ENCODE measurements around the gene CACNA1C. TPM values are rescaled to one million over a fixed set of nuclear protein-coding genes. Genes with fewer than 3 reads are reported as not detected.

CACNA1C gene
- polyA plus RNA-seq, 1 of the 3 experiments (the other 2 are of a cell fraction): 1.5 TPM

DNA sequence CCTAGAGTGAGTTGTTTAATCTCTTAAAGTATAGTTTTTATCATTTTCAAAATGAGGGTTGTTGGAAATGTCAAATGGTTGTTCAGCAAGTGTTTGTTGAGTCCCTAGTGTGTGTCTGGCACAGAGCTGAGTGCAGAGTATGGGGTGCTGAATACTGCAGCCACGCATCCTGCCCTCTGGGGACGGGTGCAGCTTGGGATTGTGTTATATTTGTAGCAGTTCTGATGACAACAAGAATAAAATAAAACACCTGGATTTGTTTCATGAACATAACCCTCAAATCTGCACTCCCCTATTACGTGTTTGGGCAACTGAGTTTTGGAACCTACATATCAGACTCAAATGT lies 127.9 kb downstream of the CACNA1C start:
- Histone ChIP-seq H3K27ac (ENCODE audit: low read depth in 2 of 2, low read length in 1 of 2) (peak overlapping the region; percentile 72 to 89), H3K9me3 (no peaks in the 10 kb centered on the region), H3K9me2 (no peaks in the 10 kb centered on the region), H2AFZ (ENCODE audit: low read depth) (no peak overlapping the region), H3K4me3 (ENCODE audit: low read depth in 2 of 2, low read length in 1 of 2) (no peak overlapping the region), H3K79me2 (ENCODE audit: insufficient read depth) (no peaks in the 10 kb centered on the region), H3K27me3 (ENCODE audit: insufficient read depth) (no peaks in the 10 kb centered on the region), H3K36me3 (replicated peaks in 1 of 2; ENCODE audit: control insufficient read depth in 1 of 2, insufficient read depth in 2 of 2, low read length in 1 of 2) (no peaks in the 10 kb centered on the region), H3K4me2 (no peak overlapping the region), H4K20me1 (ENCODE audit: insufficient read depth) (no peaks in the 10 kb centered on the region), H3K9ac (no peak overlapping the region), H3K4me1 (ENCODE audit: control insufficient read depth in 1 of 2, insufficient read depth in 2 of 2, low read depth in 1 of 2, low read length in 1 of 2) (peaks cover 20 to 45% of the 10 kb centered on the region in 2 experiments), H3F3A (replicated peaks; ENCODE audit: insufficient read depth) (peaks cover 4% of the 10 kb centered on the region)
- WGBS (ENCODE audit: low lambda C conversion rate): 66% methylated on average over 3 of the region's 3 CpGs
- ChIA-PET CTCF (no interaction called here), POLR2A (no interaction called here)
- DNase-seq: no peak
- TF ChIP-seq POLR2AphosphoS5 (IDR thresholded peaks at IDR 0.05; ENCODE audit: low read depth, low read length) (no peak), RXRA (IDR thresholded peaks at IDR 0.05; ENCODE audit: borderline replicate concordance, low read depth) (no peak), GABPA (IDR thresholded peaks at IDR 0.05; ENCODE audit: low read depth) (no peak), TAF1 (IDR thresholded peaks at IDR 0.05; ENCODE audit: borderline replicate concordance, low read depth, low read length) (no peak), IRF3 (IDR thresholded peaks at IDR 0.05; ENCODE audit: low read depth, low read length) (no peak), FOXM1 (IDR thresholded peaks at IDR 0.05; ENCODE audit: low read depth) (no peak), MAX (IDR thresholded peaks at IDR 0.05; ENCODE audit: low read depth) (no peak)
- TF ChIP-seq, protein P1, sequence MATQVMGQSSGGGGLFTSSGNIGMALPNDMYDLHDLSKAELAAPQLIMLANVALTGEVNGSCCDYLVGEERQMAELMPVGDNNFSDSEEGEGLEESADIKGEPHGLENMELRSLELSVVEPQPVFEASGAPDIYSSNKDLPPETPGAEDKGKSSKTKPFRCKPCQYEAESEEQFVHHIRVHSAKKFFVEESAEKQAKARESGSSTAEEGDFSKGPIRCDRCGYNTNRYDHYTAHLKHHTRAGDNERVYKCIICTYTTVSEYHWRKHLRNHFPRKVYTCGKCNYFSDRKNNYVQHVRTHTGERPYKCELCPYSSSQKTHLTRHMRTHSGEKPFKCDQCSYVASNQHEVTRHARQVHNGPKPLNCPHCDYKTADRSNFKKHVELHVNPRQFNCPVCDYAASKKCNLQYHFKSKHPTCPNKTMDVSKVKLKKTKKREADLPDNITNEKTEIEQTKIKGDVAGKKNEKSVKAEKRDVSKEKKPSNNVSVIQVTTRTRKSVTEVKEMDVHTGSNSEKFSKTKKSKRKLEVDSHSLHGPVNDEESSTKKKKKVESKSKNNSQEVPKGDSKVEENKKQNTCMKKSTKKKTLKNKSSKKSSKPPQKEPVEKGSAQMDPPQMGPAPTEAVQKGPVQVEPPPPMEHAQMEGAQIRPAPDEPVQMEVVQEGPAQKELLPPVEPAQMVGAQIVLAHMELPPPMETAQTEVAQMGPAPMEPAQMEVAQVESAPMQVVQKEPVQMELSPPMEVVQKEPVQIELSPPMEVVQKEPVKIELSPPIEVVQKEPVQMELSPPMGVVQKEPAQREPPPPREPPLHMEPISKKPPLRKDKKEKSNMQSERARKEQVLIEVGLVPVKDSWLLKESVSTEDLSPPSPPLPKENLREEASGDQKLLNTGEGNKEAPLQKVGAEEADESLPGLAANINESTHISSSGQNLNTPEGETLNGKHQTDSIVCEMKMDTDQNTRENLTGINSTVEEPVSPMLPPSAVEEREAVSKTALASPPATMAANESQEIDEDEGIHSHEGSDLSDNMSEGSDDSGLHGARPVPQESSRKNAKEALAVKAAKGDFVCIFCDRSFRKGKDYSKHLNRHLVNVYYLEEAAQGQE (IDR thresholded peaks at IDR 0.05; ENCODE audit: low read depth, low read length): no peak

DNA sequence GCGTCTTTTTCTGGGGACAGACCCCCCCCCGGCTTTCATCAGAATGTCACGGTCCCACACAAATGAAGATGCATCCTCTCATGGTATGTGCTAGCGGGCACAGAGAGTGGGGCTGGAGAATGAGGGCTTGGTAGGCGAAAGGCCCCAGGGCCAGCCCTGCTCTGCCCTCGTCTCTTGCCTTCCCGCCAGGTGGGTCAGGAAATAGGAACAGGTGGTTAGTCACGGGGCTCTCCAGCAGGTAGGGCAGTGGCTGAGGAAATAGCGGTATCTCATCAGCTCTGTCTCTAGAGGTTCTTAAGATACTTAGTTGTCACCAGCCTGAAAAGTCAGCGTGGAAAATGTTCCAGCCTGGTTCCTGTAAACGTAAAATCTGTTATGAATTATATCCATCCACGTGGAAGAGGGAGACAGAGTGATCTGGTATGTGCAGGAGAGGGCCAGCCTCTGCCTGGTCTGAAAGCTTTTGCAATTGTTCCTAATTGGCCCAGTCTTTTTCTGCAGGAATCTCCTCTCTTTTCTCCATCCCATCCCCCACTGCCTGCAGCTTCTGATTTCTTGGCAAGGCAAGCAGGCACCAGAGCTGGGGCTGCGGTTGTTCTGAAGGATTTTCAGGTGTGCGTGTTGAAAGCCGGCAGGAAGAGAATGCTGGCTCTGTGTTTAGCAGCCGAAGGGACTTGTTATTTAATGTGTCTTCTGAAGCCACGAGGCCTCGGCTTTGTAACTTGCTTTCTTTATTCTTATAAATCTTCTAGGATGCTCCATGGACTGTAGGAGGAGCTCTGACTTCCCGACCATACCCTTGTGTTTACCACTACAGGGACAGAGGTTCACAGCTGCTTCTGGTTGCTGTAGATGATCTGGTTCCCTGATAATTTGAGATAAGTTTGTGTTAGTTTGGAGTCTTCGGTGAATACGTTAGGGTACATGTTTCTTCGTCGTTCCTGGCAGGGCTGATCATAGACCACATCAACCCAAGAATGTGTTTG lies 131.1 kb downstream of the CACNA1C start:
- peaks cover 9% of the 10 kb centered on the region for H3F3A ChIP-seq (replicated peaks; ENCODE audit: insufficient read depth)
- no peaks in the 10 kb centered on the region for H3K27me3 ChIP-seq (ENCODE audit: insufficient read depth)
- H3K9ac ChIP-seq: no peak overlapping the region
- no peaks in the 10 kb centered on the region for H3K36me3 ChIP-seq (replicated peaks in 1 of 2; ENCODE audit: control insufficient read depth in 1 of 2, insufficient read depth in 2 of 2, low read length in 1 of 2)
- CTCF ChIA-PET: interaction anchor here (0.7 to 2.0 kb wide), 9 partner anchors 11 to 402 kb away, joined by 3 to 7 read pairs (median 3); no protein-coding TSS in a partner anchor
- 46% methylated on average over 23 of the region's 23 CpGs for WGBS (ENCODE audit: low lambda C conversion rate)
- peak; percentile 82 for DNase-seq
- H3K4me2 ChIP-seq: peak overlapping the region; percentile 69
- H2AFZ ChIP-seq (ENCODE audit: low read depth): 0 out of 2 replicates have a peak overlapping the region, but pooled peaks have one; percentile 50
- H3K79me2 ChIP-seq (ENCODE audit: insufficient read depth): no peaks in the 10 kb centered on the region
- H4K20me1 ChIP-seq (ENCODE audit: insufficient read depth): no peaks in the 10 kb centered on the region
- no peaks in the 10 kb centered on the region for H3K9me2 ChIP-seq
- POLR2A ChIA-PET: interaction anchor here (1.0 kb wide), 1 partner anchor 11 kb away, joined by 3 read pairs; no protein-coding TSS in a partner anchor
- H3K27ac ChIP-seq (ENCODE audit: low read depth in 2 of 2, low read length in 1 of 2): peak overlapping the region; percentile 29 to 91; a peak in 3 of 4 replicates
- H3K9me3 ChIP-seq: no peaks in the 10 kb centered on the region
- H3K4me1 ChIP-seq (ENCODE audit: control insufficient read depth in 1 of 2, insufficient read depth in 2 of 2, low read depth in 1 of 2, low read length in 1 of 2): peaks cover 20 to 62% of the 10 kb centered on the region in 2 experiments
- no peak overlapping the region for H3K4me3 ChIP-seq (ENCODE audit: low read depth in 2 of 2, low read length in 1 of 2)
- TF ChIP-seq GATA2 (CRISPR knock-in tag; IDR thresholded peaks at IDR 0.05): peak; percentile 65
- TF ChIP-seq, protein P1 (IDR thresholded peaks at IDR 0.05; ENCODE audit: low read depth, low read length): no peak
- no peak for TF ChIP-seq TAF1 (IDR thresholded peaks at IDR 0.05; ENCODE audit: borderline replicate concordance, low read depth, low read length)
- no peak for TF ChIP-seq IRF3 (IDR thresholded peaks at IDR 0.05; ENCODE audit: low read depth, low read length)
- TF ChIP-seq, protein P2, sequence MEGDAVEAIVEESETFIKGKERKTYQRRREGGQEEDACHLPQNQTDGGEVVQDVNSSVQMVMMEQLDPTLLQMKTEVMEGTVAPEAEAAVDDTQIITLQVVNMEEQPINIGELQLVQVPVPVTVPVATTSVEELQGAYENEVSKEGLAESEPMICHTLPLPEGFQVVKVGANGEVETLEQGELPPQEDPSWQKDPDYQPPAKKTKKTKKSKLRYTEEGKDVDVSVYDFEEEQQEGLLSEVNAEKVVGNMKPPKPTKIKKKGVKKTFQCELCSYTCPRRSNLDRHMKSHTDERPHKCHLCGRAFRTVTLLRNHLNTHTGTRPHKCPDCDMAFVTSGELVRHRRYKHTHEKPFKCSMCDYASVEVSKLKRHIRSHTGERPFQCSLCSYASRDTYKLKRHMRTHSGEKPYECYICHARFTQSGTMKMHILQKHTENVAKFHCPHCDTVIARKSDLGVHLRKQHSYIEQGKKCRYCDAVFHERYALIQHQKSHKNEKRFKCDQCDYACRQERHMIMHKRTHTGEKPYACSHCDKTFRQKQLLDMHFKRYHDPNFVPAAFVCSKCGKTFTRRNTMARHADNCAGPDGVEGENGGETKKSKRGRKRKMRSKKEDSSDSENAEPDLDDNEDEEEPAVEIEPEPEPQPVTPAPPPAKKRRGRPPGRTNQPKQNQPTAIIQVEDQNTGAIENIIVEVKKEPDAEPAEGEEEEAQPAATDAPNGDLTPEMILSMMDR (IDR thresholded peaks at IDR 0.05): peak; percentile 41
